ENCODE data around the gene MLX. TPM values are rescaled to one million over a fixed set of nuclear protein-coding genes. Genes with fewer than 3 reads are reported as not detected.
"Not testable (repeated sequence)": the region's sequence is repeated elsewhere in the genome, so short reads cannot be mapped to it uniquely, and the experiment has no call there.

MLX gene
- total RNA-seq, 1 donor from 2014 or later, result 45.9 TPM

DNA sequence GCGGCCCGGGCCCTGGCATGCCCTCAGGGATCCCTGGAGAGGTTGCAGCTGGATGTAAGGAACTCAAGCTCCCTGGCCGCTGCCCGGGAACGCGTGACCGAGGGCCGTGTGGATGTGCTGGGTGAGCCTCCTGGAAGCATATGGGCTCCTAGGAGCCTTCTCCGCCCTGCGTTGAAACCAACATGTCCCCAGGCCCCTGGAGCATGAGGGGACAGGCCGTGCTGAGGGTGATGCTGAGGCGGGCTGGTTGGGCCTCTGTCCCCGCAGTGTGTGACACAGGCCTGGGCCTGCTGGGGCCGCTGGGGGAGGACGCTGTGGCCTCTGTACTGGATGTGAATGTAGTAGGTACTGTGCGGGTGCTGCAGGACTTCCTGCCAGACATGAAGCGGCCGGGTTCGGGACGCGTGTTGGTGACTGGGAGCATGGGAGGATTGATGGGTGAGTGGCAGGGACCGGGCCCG is 19.9 kb upstream of the MLX start:
- Mint-ChIP-seq H3K36me3 (ENCODE audit: low read depth, unreplicated experiment) (no peaks in the 10 kb centered on the region), H3K27me3 (ENCODE audit: unreplicated experiment) (peaks cover 9% of the 10 kb centered on the region), H3K4me3 (ENCODE audit: unreplicated experiment) (no peak overlapping the region), H3K9me3 (ENCODE audit: unreplicated experiment) (no peaks in the 10 kb centered on the region), H3K4me1 (ENCODE audit: unreplicated experiment) (peaks cover 7% of the 10 kb centered on the region), H3K27ac (ENCODE audit: unreplicated experiment) (no peak overlapping the region)
- TF ChIP-seq, protein P1, sequence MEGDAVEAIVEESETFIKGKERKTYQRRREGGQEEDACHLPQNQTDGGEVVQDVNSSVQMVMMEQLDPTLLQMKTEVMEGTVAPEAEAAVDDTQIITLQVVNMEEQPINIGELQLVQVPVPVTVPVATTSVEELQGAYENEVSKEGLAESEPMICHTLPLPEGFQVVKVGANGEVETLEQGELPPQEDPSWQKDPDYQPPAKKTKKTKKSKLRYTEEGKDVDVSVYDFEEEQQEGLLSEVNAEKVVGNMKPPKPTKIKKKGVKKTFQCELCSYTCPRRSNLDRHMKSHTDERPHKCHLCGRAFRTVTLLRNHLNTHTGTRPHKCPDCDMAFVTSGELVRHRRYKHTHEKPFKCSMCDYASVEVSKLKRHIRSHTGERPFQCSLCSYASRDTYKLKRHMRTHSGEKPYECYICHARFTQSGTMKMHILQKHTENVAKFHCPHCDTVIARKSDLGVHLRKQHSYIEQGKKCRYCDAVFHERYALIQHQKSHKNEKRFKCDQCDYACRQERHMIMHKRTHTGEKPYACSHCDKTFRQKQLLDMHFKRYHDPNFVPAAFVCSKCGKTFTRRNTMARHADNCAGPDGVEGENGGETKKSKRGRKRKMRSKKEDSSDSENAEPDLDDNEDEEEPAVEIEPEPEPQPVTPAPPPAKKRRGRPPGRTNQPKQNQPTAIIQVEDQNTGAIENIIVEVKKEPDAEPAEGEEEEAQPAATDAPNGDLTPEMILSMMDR (IDR thresholded peaks at IDR 0.05; ENCODE audit: unreplicated experiment), result no peak
- DNase-seq (ENCODE audit: low spot score), result no peak

DNA sequence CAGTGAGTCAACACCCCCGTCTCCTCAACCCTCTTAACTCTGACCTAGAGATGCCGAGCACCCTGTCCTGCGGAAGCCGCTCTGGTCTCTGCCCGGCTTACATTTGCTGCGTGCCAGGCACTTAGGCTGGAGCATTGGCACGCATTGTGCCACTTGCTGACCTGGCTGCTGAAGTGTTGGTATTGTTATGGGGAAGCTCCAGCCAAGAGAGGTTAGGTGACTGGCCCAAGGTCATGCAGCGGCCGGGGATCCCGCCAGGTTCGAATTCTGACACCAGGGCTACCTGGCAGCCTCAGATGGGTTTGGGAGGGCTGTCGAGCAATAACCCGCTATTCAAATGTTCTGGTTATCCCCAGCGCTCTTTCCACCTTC is 19.2 kb upstream of the MLX start:
- TF ChIP-seq, protein P1 (IDR thresholded peaks at IDR 0.05; ENCODE audit: unreplicated experiment), result no peak
- DNase-seq (ENCODE audit: low spot score), result no peak
- Mint-ChIP-seq H3K4me3 (ENCODE audit: unreplicated experiment) (peak overlapping the region; percentile 65), H3K27me3 (ENCODE audit: unreplicated experiment) (peaks cover 9% of the 10 kb centered on the region), H3K27ac (ENCODE audit: unreplicated experiment) (no peak overlapping the region), H3K36me3 (ENCODE audit: low read depth, unreplicated experiment) (no peaks in the 10 kb centered on the region), H3K4me1 (ENCODE audit: unreplicated experiment) (peaks cover 7% of the 10 kb centered on the region), H3K9me3 (ENCODE audit: unreplicated experiment) (no peaks in the 10 kb centered on the region)

DNA sequence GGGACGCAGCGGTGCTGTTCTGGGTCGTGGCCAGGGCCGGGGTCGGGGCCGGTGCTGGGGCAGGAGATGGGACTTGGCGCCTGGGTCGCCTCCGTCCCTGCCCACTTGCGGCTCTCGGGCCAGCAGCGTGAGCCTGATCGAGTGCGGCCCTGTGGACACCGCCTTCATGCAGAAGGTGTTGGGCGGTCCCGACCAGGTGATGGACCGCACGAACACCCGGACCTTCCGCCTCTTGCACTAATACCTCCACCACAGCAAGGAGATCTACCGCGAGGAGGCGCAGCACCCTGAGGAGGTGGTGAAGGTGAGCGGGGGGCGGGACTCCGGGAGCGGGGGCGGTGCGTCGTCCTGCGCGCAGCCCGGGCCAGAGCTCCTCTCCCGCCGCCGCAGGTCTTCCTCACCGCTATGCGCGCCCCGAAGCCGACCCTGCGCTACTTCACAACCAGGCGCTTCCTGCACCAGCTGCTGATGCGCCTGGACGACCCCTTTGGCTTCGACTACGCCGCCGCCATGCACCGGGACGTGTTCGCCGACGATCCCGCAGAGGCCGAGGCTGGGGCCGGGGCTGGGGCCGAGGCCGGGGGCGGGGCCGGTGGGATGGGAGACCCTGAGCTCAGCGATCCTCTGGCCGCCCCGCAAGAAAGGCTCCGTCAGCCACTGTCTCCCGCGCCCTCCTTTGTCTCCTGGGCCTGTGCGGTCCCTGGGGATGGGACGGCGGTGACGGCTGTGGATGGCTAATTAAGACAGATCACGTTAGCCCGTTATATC is 18.6 kb upstream of the MLX start:
- DNase-seq (ENCODE audit: low spot score), result peak; percentile 76
- H3K27me3 Mint-ChIP-seq (ENCODE audit: unreplicated experiment), result peaks cover 10% of the 10 kb centered on the region

DNA sequence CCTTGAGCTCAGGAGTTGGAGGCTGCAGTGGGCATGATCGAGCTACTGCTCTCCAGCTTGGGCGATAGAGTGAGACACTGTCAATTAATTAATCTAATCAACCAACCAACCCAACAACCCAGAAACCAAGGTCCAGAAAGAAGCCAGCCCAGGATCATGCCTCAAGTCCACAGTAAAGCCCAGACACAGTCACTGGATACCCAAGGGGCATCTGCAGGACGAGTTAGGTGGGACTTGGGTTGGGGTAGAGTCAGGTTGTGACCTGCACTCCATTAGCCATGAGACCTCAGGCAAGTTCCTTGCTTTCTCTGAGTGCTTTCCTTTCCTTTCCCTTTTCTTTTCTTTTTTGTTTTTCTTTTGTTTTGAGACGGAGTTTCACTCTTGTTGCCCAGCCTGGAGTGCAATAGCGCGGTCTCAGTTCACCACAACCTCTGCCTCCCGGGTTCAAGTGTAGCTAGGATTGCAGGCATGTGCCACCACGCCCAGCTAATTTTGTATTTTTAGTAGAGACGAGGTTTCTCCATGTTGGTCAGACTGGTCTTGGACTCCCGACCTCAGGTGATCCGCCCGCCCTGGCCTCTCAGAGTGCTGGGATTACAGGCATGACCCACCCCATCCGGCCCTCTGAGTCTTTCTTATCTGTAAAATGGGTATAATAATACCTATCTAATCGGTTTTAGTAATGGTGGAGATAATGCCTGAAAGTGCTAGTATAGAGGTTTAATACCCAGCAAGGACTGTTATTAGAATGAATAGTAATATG is 17.7 kb upstream of the MLX start:
- Mint-ChIP-seq H3K4me3 (ENCODE audit: unreplicated experiment) (peak overlapping the region; percentile 69), H3K4me1 (ENCODE audit: unreplicated experiment) (peaks cover 7% of the 10 kb centered on the region), H3K36me3 (ENCODE audit: low read depth, unreplicated experiment) (no peaks in the 10 kb centered on the region), H3K27ac (ENCODE audit: unreplicated experiment) (no peak overlapping the region), H3K9me3 (ENCODE audit: unreplicated experiment) (no peaks in the 10 kb centered on the region), H3K27me3 (ENCODE audit: unreplicated experiment) (peaks cover 11% of the 10 kb centered on the region)
- no peak for DNase-seq (ENCODE audit: low spot score)
- TF ChIP-seq, protein P1 (IDR thresholded peaks at IDR 0.05; ENCODE audit: unreplicated experiment), result no peak

More for the DNA sequence above, 18.6 kb upstream of the MLX start:
- Mint-ChIP-seq H3K27ac (ENCODE audit: unreplicated experiment) (no peak overlapping the region), H3K36me3 (ENCODE audit: low read depth, unreplicated experiment) (no peaks in the 10 kb centered on the region), H3K9me3 (ENCODE audit: unreplicated experiment) (no peaks in the 10 kb centered on the region), H3K4me1 (ENCODE audit: unreplicated experiment) (peaks cover 7% of the 10 kb centered on the region), H3K4me3 (ENCODE audit: unreplicated experiment) (no peak overlapping the region)
- TF ChIP-seq, protein P1 (IDR thresholded peaks at IDR 0.05; ENCODE audit: unreplicated experiment), result peak; percentile 17

DNA sequence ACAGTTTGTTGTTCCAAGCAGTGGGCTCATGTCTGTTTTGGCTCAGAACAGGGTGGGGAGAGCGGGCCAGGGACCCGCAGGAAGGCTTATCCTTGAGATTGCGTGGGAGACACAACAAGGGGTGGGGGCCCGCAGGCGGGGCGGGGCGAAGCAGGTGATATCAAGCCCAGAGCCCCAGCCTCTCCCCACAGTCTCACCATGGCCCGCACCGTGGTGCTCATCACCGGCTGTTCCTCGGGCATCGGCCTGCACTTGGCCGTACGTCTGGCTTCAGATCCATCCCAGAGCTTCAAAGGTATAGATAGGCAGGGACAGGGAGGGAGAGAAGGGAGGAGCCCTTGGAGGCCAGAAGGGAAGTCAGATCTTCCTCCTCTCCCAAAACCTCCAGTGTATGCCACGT is 14.2 kb upstream of the MLX start, which contains the start of gene HSD17B1:
TSS of gene HSD17B1 (plus strand) at position 188 of the 400 bp plus-strand sequence. CDS start at position 199, 11 bp downstream.
- H3K9me3 Mint-ChIP-seq (ENCODE audit: unreplicated experiment); H3K36me3 Mint-ChIP-seq (ENCODE audit: low read depth, unreplicated experiment); H3K27ac Mint-ChIP-seq (ENCODE audit: unreplicated experiment); H3K27me3 Mint-ChIP-seq (ENCODE audit: unreplicated experiment); DNase-seq (ENCODE audit: low spot score): not testable (repeated sequence)
- Mint-ChIP-seq H3K4me3 (ENCODE audit: unreplicated experiment) (peak within 1 kb of the TSS; percentile 92), H3K4me1 (ENCODE audit: unreplicated experiment) (peaks cover 17% of the 10 kb centered on the region)

All from endothelial cell (in vitro differentiated cells).